DMS153 treated with DMSO at 0.1 percent for 48 hours (cell line): ENCODE data around the gene ENG.
"Not testable (repeated sequence)": the region's sequence is repeated elsewhere in the genome, so short reads cannot be mapped to it uniquely, and the experiment has no call there.

ENCODE experiments used
- DNase-seq: peaks from one replicate; lab custom pipeline; 2025; ENCODE audit not compliant: unreplicated experiment; lab: John Stamatoyannopoulos, UW

ENG gene

DNA sequence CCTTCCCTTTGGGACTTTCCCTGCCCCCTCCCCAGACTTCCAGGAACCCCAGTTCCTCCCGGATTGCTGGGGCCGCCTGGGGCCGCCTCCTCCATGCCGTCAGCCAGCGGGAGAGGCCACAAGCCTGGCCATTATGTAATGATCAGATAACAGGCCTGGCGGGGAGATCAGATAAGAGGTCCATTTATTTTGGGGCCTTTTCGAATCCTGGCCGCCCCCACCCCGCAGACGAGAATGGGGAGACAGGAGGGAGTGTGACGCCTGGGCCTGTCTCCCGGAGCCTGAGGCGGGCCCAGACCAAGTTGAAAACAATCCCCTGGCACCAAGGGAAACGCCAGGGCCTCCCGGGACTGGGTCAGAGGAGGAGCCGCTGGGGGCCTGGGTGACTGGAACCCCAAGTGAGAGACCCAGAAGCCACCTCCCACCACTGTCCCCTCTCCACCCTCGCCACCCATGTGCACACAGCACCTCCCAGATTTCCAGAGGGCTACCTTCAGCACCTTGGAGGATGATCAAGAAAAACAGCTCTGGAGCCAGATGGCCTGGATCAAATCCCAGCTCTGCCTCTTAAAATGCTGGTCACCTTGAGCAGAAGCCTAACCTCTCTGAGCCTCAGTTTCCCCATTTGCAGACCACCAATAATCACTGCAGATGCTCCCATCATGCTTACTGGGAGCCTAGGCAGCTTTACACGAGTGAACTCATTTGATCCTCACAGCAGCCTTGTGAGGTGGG lies 7.8 kb downstream of the ENG start:
- DNase-seq: no peak

DNA sequence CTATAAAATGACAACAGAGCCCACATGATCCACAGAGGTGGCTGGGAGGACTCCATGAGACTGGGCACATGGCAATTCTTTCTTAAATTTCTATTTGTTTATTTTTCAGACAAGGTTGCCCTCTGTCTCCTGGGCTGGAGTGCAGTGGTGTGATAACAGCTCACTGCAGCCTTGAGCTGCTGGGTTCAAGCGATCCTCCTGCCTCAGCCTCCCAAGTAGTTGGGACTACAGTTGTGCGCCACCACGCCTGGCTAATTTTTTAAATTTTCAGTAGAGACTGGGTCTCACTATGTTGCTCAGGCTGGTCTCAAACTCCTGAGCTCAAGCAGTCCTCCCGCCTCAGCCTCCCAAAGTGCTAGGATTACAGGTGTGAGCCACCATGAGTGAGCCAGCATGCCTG lies 8.8 kb downstream of the ENG start:
- DNase-seq: not testable (repeated sequence)

DNA sequence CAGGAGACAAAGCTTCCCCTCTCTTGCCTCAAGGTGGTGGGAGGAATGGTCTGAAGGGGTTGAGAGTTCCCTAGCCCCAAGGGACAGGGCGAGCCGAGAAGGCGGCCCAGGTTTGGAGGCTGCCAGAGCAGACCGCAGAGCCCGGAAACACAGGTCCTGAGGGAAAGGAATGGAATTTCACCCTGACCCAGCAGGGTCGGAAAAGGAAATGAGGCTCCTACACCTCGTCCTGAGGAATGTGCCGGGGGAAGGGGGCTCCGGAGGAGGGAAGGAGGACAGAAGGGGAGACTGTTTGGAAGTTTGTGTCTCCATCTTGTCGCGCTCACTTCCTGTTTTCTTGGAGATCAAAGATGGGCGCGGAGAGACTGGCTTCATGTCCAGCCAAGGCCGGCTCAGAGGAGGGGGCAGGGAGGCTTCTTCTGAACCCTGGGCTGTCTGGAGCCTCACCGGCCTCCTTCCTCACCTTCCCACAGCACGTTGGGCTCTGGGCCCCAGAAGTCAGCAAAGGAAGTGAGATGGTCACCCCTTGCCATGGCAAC lies 9.6 kb downstream of the ENG start:
- DNase-seq: no peak

DNA sequence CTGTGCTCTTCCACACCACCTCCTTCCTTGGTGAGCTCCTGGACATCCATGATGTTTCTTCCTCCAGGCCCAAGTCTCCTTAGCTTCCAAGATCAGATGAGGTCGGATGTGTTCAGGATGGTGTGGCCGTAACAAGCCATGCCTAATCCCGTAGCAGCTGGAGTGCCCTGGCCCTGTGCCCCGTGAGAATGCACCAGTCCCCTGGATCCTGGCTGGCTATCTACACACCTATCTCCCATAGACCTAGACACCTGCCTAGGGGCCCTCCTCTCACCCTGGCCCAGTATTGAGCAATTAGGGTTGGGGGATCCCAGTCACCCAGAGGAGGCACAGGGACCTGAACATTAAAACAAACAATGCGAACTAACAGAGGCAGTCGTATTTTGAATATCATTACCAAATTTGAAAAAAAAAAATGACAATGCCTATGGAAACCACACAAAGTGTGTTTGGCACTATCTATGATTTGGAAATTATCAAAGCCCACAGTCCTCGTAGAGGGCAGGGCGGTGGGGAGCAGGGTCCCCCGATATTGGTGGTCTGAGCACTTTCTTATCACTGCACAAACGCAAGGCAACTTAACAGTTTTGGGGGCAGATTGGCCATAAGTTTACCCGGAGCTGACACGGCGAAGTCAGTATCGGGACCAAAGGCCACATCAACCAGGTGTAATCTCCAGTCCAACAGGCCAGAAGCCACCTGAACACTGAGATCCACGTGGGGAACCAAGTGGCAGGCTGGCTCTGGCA lies 13.2 kb downstream of the ENG start:
- no peak for DNase-seq

DNA sequence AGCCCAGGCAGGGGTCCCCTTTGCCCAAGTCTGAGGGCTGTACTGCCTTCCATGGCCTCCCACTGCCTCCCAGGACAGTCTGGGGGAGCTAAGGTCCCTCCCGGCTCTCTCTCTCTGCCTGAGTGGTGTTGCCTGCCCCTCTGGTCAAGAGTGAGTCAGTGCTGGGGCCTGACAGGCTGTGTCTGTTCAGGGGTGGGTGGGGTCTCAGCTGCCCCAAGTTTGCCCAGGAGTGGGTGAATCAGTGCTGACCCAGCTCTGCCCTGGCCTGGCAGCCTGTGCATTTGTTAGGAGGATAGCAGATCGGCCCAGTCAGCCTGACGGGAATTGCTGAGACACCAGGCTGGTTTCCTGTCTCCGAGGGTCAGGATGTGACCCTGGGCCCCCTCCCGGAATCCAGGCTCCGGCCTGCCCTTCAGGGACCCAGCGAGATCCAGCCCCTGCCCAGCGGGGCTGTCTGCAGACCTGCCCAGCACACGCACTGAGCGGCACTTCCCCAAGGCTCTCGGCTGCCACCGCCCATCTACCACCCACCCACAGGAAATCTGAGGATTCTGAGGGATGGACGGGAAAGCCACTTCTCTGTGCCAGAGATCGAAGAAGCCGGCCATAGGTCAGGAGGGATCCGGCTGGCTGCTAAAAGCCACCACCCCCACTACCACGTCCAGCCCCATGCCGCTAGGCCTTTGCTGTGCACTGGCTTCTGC lies 15.9 kb downstream of the ENG start:
- no peak for DNase-seq

DNA sequence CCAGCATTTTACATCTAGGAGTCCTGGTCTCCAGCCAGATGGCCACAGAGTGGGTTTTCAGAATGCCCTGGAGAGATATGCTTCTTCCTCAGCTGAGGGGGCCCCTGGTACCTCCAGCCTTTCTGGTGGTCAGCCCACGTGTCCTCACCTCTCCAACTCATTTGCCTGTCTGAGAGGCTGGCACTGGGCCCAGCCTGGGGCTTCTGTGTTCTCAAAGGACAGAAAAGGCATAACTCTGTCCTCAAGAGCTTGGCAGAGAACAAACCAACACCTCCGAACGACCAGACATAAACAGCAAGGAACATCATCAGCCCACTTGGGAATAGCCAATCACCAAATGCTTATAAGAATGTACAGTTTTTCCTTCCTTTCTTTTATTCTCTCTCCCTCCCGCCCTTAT lies 17.1 kb downstream of the ENG start:
- DNase-seq: no peak

DNA sequence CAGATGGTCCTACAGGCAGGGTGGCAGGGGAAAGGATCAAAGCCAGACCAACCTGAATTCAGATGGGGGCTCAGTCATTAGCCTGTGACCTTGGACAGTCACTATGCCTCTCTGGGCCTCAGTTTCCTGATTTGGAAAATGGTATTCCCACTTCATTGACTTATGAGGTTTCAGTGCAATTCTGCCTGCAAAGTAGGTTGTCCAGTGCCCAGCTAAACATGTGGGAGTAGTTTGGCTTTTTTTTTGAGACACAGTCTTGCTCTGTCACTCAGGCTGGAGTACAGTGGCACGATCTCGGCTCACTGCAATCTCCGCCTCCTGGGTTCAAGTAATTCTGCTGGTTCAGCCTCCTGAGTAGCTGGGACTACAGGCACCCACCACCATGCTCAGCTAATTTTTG lies 17.9 kb downstream of the ENG start:
- DNase-seq: not testable (repeated sequence)

DNA sequence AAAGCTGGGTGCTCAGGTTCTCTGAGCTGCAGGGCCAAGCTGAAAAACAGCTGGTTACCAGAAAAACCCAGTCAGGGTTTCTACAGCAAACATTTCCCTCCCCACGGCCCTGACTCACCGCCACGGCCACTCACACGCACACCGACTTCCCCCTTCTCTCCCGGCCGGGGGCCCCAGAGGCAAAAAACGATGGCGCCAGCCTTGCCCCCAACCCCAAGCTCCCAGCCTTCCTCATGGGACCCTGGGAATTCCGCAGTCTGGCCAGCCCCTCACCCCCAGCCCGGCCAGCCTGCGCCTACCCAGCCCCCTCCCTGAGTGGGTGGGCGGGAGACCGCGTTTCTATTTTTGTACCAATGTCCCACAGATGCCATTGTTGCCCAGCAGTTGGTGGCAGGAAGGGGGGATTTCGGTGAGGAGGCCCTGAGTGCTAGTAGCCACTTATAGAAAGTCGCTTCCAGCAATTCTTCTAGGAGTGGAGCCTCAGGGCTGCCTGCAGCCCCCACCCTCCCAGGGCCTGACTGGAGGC lies 18.4 kb downstream of the ENG start:
- DNase-seq: no peak

DNA sequence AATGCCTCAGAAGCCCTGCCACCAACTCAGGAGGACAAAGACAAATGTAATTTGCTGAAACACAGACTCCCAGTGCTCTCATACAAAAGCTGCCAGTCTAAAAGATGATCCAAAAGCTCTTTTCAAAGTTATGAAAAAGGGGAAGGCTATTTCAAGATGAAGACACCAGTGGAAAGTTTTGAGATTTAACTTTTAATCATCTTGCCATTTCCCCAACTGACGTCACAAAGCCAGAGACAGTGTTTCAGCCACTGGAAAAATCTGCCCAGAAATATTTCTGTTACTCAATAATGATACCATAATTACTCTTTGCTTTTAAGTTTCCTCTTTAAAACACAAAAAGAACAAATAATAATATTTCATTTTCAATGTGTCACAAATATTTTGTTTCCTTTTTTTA lies 20.9 kb downstream of the ENG start:
- DNase-seq: no peak

DNA sequence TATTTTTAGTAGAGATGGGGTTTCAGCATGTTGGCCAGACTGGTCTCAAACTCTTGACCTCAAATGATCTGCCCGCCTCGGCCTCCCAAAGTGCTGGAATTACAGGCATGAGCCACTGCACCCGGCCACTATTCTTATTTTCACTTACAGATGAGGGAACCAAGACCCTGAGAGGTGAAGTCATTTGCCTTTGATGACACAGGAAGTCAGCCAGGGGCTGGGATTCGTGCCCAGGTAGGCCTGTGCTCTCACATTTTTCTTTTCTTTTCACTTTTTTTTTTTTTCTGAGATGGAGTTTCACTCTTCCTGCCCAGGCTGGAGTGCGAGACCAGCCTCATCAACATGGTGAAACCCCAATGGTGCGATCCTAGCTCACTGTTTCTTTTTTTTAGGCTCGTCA lies 22.2 kb downstream of the ENG start:
- no peak for DNase-seq

DNA sequence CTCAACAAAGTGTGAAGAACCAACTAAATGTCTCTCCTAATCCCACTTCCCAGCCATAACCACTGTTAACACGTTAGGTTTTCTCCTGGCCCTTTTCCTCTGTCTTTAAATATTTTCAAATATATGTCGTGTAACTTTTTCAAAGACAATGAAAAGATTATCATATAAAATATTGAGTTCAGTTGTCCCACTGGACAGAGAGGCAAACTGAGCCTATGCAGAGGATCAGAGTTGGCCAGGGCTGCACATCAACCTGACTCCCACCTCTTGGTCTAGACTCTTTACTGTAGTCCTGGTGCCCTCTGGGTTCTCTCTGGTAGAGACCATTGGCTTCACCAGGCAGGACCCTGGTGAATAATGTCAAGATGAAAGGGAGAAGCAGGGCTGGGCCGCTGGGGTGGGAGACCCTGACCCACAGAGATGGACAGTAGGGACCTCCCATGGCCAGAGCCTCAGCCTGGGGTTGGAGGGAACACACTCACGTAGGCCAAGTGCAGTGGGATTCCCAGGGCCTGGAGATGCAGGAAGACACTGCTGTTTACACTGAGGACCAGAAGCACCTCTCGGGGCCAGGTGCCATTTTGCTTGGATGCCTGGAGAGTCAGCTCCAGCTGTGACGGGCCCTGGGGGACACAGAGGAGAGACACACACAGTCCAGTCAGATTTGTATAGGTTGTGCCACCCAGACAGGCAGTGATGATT lies 25.1 kb downstream of the ENG start:
- DNase-seq: no peak

DNA sequence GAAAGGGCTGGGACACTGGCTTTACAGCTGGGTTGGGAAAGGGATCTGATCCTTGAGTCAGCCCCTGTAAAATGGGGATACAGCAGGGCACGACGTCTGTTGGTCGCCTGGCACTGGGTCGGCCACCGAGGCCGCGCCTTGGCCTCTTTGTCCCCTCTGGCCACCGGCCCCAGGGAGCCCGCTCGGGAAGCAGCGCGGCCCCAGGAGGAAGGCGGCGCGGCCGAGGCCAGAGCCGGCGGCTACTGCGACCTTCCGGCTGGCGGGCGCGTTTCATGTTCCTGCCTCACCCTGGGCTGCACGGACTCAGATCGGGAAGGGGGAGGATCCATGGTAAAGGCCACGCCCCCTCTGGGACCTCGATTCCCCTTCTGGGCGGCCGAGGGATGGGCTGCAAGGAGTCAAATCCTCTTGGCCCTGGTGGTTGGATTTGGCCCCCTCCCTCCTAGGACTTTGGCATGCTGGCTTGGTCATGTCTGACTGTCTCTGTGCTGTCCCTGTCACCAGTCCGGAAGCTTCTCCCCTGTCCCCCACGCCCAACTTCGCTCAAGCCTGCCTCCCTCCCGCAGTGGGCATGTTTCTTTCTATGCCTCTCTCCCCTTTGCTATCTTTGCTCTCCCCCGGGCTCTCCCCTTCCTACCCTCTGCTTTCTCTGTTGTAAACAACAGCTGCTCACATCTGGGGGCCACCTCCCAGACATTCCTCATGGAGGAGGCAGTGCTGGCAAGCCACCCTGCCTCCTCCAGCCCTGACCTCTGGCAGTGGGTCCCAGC lies 26.0 kb downstream of the ENG start:
- peak; percentile 12 for DNase-seq

DNA sequence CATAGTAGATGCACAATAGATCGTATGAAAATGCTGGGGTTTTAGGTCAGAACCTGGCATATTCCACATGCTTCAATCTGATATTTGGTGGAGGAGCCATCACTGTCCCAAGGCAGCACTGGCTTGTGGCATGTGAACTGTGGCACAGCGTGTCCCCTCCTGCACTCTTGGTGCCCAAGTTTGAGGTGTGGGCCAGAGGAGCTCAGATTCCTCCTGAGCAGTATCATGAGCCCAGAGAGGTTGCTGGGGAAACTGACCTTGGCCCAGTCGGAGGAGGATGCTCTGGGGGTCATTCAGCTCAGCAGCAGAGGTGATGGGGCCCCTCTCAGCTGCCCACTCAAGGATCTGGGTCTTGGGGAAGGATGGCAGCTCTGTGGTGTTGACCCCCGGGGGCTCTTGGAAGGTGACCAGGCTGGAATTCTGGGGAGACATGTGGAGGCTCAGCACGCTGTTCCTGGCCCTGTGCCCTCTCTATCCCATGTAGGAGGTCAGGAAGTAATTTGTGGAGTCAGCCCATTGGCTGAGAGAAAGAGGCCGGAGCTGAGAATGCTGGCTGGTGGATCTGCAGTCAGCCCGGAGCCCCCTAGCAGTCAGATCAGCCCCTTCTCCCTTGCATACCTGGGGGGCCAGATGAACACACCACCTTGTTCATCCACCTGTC lies 28.1 kb downstream of the ENG start:
- no peak for DNase-seq

DNA sequence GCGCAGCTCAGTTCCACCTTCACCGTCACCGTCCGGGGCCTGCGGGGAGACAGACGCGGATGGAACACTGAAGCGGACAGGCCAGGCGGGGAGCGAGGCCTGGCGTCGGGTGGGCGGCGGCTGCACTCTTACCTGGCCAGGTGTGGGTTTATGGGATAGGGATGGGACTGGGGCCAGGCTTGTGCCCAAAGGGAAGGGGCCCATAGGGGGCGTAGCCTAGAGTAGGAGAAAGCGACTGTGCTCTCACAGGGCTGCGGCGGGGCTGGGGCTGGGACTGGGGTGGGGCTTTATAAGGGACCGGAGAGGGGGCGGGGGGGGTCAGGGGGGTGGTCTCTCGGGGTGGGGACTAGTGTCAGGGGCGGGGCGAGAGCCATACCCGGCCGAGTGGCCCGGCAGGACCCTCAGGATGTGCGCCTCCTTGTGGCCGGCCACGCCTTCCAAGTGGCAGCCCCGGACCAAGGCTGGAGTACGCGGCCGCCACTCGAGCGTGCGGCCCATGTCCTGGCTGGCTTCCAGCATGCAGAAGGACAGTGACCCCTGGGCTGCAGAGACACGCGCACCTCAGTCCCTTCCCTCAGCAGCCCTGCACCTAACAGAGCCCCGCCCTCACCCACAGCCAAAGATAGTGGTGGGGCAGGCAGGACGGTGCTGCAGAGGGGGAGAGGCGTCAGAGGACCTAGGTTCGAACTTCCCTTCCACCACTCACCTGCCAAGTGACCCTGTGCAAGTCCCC lies 29.0 kb downstream of the ENG start:
- DNase-seq: no peak

DNA sequence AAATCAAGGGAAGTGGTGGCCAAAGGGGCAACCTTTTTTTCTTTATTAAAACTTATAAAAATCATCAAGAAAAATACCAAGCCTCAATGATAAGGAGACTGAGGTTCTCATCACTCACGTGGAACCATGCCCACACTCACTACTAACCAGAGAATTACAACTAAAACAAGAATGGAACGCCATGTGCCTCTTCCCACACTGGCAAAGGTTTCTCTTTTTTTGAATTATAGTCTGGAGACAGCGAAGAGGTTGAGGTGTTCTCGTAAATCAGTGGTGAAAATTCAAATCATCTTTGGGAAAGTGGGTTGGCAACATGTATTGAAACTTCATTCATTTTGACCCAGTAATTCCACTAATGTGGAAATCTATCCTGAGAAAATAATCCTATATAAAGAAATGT lies 32.4 kb downstream of the ENG start:
- DNase-seq: no peak

DNA sequence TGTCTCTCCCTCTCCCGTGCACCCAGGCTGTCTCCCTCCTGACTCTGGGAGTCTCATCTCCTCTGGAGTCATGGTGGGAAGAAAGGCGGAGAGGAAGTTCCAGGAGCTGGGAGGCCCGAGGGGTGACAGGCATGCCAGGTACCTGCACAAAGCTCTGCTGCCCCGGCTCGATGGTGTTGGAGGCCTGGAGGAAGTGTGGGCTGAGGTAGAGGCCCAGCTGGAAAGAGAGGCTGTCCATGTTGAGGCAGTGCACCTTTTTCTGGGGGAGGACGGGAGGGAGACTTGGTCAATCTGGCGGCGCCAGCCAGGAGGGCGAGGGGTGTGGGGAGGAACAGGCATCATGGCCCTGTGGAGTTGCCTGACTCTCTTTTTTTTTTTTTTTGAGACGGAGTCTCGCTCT lies 35.9 kb downstream of the ENG start:
- no peak for DNase-seq

DNA sequence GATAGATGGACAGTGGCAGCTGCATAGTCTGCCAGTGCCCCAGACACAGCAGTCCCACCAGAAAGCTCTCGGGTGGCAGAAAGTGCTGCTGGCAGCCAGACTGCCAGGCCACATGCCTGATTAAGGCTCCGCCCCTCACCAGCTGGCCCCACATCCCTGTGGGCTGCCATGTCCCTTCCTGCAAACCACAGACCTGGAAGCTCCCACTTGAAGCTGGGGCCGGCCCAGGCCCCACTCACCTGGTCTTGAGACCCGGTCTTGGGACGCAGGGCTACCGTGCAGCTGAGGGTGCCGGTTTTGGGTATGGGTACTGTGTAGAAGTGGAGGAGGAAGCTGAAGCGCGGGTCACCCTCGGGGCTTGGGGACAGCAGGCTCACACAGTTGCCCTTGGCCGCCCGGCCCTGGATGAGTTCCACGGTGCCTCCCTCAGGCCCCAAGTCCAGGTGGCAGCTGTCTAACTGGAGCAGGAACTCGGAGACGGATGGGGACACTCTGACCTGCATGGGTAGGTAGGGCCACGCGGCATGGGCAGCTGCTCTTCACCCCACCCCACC lies 36.5 kb downstream of the ENG start:
- no peak for DNase-seq

DNA sequence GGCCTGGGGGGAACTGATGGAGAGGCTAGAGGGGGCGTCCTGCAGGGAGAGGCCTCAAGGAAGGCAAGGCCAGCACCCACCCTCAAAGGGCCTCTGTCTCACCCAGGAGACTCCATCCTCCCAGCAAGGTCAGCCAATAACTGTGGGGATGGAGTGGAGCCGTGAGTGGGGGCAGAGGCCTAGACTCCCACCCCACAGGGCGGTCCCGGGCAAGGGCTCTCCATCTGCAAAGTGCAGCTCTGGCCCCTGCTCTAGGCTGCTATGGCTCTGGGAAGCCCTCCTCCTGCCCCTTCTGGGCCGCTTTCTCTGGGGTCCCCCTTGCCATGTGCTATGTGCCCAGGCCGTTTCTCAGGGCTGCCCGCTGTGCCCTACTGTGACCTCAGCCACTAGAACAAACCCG lies 37.7 kb downstream of the ENG start:
- DNase-seq: no peak

DNA sequence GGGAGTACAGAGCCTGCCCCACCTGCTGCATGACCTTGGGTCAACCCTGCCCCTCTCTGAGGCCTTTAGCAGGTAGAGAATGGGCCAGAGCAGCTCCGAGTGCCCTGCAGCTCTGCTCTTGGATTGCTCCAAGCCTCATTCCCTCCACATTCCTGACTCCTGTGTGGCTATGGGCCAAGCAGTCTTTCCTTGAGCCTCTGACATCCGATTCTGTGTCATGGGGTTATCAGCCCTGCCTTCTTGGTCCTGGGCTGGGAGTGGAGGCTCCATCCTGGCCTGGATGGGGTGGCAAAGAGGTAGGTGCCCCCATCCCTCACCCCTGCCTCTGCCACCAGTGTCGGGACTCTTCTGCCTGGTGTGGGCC lies 38.1 kb downstream of the ENG start:
- DNase-seq: no peak
